ENCODE measurements around the gene PMEPA1. TPM values are rescaled to one million over a fixed set of nuclear protein-coding genes. Genes with fewer than 3 reads are reported as not detected.

The PMEPA1 gene
- total RNA-seq, result 10 to 100 TPM; 22.7 to 23.9 TPM

GRCh38 chr20:57709823-57710799, at the start of gene PMEPA1:
Gene PMEPA1, minus strand, starts transcription at chr20:57710015. Its CDS starts 433 bp downstream, at chr20:57709582.
- peak in 3 of 7 experiments; percentile 14 to 27 (median 27) for TF ChIP-seq CTCF (IDR thresholded peaks at IDR 0.05)
- peak; percentile 74 to 94 (median 83) for TF ChIP-seq POLR2A (IDR thresholded peaks at IDR 0.05)
- Histone ChIP-seq H3K4me3 (peak within 1 kb of the TSS; percentile 29 to 44), H3K27me3 (no peaks in the 10 kb centered on the region), H3K27ac (peak within 1 kb of the TSS; percentile 82 to 93 (median 89)), H3K4me1 (peaks cover 43% of the 10 kb centered on the region), H3K36me3 (replicated peaks in 1 of 2; ENCODE audit: insufficient read depth in 1 of 2, low read depth in 2 of 2) (no peaks in the 10 kb centered on the region), H3K9me3 (no peaks in the 10 kb centered on the region)
- ATAC-seq (peak; percentile 86), DNase-seq (peak; percentile 95 to 96 (median 96))
- WGBS, 2 donors, result 0% methylated on average over 16 to 81 of the region's 92 CpGs
- intact Hi-C loops (cut with DNase I), result no loop called here

GRCh38 chr20:57757767-57758166, 48.0 kb upstream of the PMEPA1 start:
- DNase-seq (no peak), ATAC-seq (no peak)
- H3K9me3 ChIP-seq, result no peaks in the 10 kb centered on the region
- no peak overlapping the region for H3K4me3 ChIP-seq
- H3K27ac ChIP-seq, result no peak overlapping the region
- no peaks in the 10 kb centered on the region for H3K27me3 ChIP-seq
- TF ChIP-seq CTCF (IDR thresholded peaks at IDR 0.05) (no peak), POLR2A (IDR thresholded peaks at IDR 0.05) (no peak)
- no peaks in the 10 kb centered on the region for H3K36me3 ChIP-seq (replicated peaks in 1 of 2; ENCODE audit: insufficient read depth in 1 of 2, low read depth in 2 of 2)
- H3K4me1 ChIP-seq, result peaks cover 8% of the 10 kb centered on the region
- intact Hi-C loops (cut with DNase I), result no loop called here
- WGBS, 2 donors, result 29 to 64% methylated on average over 1 of the region's 1 CpG

GRCh38 chr20:57756921-57757320, 47.1 kb upstream of the PMEPA1 start:
- Histone ChIP-seq H3K4me3 (no peak overlapping the region), H3K36me3 (replicated peaks in 1 of 2; ENCODE audit: insufficient read depth in 1 of 2, low read depth in 2 of 2) (no peaks in the 10 kb centered on the region), H3K27ac (no peak overlapping the region), H3K9me3 (no peaks in the 10 kb centered on the region), H3K27me3 (no peaks in the 10 kb centered on the region), H3K4me1 (peaks cover 8% of the 10 kb centered on the region)
- intact Hi-C loops (cut with DNase I), result no loop called here
- no peak for TF ChIP-seq POLR2A (IDR thresholded peaks at IDR 0.05)
- no peak for TF ChIP-seq CTCF (IDR thresholded peaks at IDR 0.05)
- ATAC-seq (no peak), DNase-seq (no peak)
- WGBS, 2 donors, result 80 to 84% methylated on average over 4 of the region's 4 CpGs

GRCh38 chr20:57756213-57756612, 46.4 kb upstream of the PMEPA1 start:
- DNase-seq (no peak), ATAC-seq (no peak)
- no peak for TF ChIP-seq POLR2A (IDR thresholded peaks at IDR 0.05)
- no peak for TF ChIP-seq CTCF (IDR thresholded peaks at IDR 0.05)
- 82 to 86% methylated on average over 4 of the region's 4 CpGs for WGBS, 2 donors
- intact Hi-C loops (cut with DNase I), result no loop called here
- no peaks in the 10 kb centered on the region for H3K27me3 ChIP-seq
- H3K9me3 ChIP-seq, result no peaks in the 10 kb centered on the region
- no peak overlapping the region for H3K27ac ChIP-seq
- peaks cover 8% of the 10 kb centered on the region for H3K4me1 ChIP-seq
- no peak overlapping the region for H3K4me3 ChIP-seq
- H3K36me3 ChIP-seq (replicated peaks in 1 of 2; ENCODE audit: insufficient read depth in 1 of 2, low read depth in 2 of 2), result no peaks in the 10 kb centered on the region
